ENCODE measurements around the gene WDR27.
A peak's percentile ranks its signal among the peaks of the same experiment; 100 is the strongest.
"Not testable (repeated sequence)": the region's sequence is repeated elsewhere in the genome, so short reads cannot be mapped to it uniquely, and the experiment has no call there.

WDR27 gene

GRCh38 chr6:169527306-169527705 is 174.5 kb downstream of the WDR27 start:
- no peak for TF ChIP-seq CTCF (IDR thresholded peaks at IDR 0.05; ENCODE audit: control insufficient read depth, extremely low read depth, insufficient read depth)
- no peak overlapping the region for H3K4me3 ChIP-seq (ENCODE audit: low read depth, low read length)
- no peak for DNase-seq (ENCODE audit: low read depth)

- no peak overlapping the region for H3K4me3 ChIP-seq (ENCODE audit: low read depth, low read length)
- DNase-seq (ENCODE audit: low read depth) = no peak
- no peak for TF ChIP-seq CTCF (IDR thresholded peaks at IDR 0.05; ENCODE audit: control insufficient read depth, extremely low read depth, insufficient read depth)
These were observed 180.0 kb downstream of the WDR27 start for GRCh38 chr6:169521825-169522224.

- TF ChIP-seq CTCF (IDR thresholded peaks at IDR 0.05; ENCODE audit: control insufficient read depth, extremely low read depth, insufficient read depth) = peak; percentile 47
- peak; percentile 6 for DNase-seq (ENCODE audit: low read depth)
These were observed 181.7 kb downstream of the WDR27 start for GRCh38 chr6:169520104-169520503.

GRCh38 chr6:169518451-169518850 is 183.4 kb downstream of the WDR27 start:
- no peak for TF ChIP-seq CTCF (IDR thresholded peaks at IDR 0.05; ENCODE audit: control insufficient read depth, extremely low read depth, insufficient read depth)
- H3K4me3 ChIP-seq (ENCODE audit: low read depth, low read length) = no peak overlapping the region
- DNase-seq (ENCODE audit: low read depth) = no peak

More at GRCh38 chr6:169520104-169520503, 181.7 kb downstream of the WDR27 start:
- H3K4me3 ChIP-seq (ENCODE audit: low read depth, low read length) = no peak overlapping the region

GRCh38 chr6:169513478-169514193 is 188.2 kb downstream of the WDR27 start:
- TF ChIP-seq CTCF (IDR thresholded peaks at IDR 0.05; ENCODE audit: control insufficient read depth, extremely low read depth, insufficient read depth) = no peak

GRCh38 chr6:169511785-169512184 is 190.0 kb downstream of the WDR27 start:
- H3K4me3 ChIP-seq (ENCODE audit: low read depth, low read length); DNase-seq (ENCODE audit: low read depth): not testable (repeated sequence)
- peak; percentile 29; the same call in 1 of the 2 replicates for TF ChIP-seq CTCF (IDR thresholded peaks at IDR 0.05; ENCODE audit: control insufficient read depth, extremely low read depth, insufficient read depth)

More at GRCh38 chr6:169513478-169514193, 188.2 kb downstream of the WDR27 start:
- H3K4me3 ChIP-seq (ENCODE audit: low read depth, low read length) = no peak overlapping the region
- DNase-seq (ENCODE audit: low read depth) = no peak

GRCh38 chr6:169510871-169511270 is 191.0 kb downstream of the WDR27 start:
- no peak for TF ChIP-seq CTCF (IDR thresholded peaks at IDR 0.05; ENCODE audit: control insufficient read depth, extremely low read depth, insufficient read depth)
- no peak for DNase-seq (ENCODE audit: low read depth)
- H3K4me3 ChIP-seq (ENCODE audit: low read depth, low read length) = no peak overlapping the region
